GM13977 (cell line): ENCODE measurements around the gene RNF111.

Experiments
- DNase-seq: peaks from one replicate; pipeline ENCODE4 v3.0.0; 2012; ENCODE audit warnings: low spot score
- in situ Hi-C: fragments of 300-500 bp; cut with MboI; formaldehyde crosslinking; loops from one replicate; pipeline ENCODE4 v1.12.0; 2022; ENCODE audit warnings: low sequenced_read_pairs, low pct_unique_long_range_greater_than_20kb, mixed read lengths, inconsistent platforms; ENCODE audit not compliant: unreplicated experiment
- TF ChIP-seq, protein P1 (sequence below): IDR thresholded peaks from 2 replicates; pipeline ENCODE4 v1.5.1; 2012; ENCODE audit warnings: mild to moderate bottlenecking, control low read depth; ENCODE audit not compliant: insufficient read depth; ENCODE audit errors: extremely low read depth, missing control alignments

RNF111 gene

DNA sequence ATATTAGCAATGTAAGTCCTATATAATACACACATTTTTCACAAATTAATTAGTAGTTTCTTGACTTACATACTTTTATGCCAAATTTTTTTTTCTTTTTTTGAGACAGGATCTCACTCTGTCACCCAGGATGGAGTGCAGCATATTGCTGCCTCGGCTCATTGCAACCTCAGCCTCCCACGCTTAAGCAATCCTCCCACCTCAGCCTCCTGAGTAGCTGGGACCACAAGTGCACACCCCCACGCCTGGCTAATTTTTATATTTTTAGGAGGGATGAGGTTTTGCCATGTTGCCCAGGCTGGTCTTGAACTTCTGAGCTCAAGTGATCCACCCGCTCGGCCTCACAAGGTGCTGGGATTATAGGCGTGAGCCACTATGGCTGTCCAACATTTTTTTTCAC, 54.6 kb downstream of the RNF111 start:
- TF ChIP-seq, protein P1, sequence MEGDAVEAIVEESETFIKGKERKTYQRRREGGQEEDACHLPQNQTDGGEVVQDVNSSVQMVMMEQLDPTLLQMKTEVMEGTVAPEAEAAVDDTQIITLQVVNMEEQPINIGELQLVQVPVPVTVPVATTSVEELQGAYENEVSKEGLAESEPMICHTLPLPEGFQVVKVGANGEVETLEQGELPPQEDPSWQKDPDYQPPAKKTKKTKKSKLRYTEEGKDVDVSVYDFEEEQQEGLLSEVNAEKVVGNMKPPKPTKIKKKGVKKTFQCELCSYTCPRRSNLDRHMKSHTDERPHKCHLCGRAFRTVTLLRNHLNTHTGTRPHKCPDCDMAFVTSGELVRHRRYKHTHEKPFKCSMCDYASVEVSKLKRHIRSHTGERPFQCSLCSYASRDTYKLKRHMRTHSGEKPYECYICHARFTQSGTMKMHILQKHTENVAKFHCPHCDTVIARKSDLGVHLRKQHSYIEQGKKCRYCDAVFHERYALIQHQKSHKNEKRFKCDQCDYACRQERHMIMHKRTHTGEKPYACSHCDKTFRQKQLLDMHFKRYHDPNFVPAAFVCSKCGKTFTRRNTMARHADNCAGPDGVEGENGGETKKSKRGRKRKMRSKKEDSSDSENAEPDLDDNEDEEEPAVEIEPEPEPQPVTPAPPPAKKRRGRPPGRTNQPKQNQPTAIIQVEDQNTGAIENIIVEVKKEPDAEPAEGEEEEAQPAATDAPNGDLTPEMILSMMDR: no peak
- in situ Hi-C loops: no loop called here
- DNase-seq: no peak

DNA sequence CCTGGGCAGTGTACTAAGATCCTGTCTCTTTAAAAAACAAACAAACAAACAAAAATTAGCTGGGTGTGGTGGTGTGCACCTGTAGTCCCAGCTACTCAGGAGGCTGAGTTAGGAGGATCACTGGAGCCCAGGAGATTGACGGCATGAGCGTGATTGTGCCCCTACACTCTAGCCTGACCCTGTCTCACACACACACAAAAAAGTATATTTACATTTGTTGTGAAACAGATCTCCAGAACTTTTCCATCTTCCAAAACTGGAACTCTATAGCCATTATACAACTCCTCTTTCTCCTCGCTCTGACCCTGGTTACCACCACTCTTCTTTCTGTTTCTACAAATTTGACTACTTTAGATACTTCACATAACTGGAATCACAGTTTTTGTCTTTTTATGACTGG, 61.4 kb downstream of the RNF111 start:
- DNase-seq: no peak
- in situ Hi-C loops: no loop called here
- TF ChIP-seq, protein P1: no peak

DNA sequence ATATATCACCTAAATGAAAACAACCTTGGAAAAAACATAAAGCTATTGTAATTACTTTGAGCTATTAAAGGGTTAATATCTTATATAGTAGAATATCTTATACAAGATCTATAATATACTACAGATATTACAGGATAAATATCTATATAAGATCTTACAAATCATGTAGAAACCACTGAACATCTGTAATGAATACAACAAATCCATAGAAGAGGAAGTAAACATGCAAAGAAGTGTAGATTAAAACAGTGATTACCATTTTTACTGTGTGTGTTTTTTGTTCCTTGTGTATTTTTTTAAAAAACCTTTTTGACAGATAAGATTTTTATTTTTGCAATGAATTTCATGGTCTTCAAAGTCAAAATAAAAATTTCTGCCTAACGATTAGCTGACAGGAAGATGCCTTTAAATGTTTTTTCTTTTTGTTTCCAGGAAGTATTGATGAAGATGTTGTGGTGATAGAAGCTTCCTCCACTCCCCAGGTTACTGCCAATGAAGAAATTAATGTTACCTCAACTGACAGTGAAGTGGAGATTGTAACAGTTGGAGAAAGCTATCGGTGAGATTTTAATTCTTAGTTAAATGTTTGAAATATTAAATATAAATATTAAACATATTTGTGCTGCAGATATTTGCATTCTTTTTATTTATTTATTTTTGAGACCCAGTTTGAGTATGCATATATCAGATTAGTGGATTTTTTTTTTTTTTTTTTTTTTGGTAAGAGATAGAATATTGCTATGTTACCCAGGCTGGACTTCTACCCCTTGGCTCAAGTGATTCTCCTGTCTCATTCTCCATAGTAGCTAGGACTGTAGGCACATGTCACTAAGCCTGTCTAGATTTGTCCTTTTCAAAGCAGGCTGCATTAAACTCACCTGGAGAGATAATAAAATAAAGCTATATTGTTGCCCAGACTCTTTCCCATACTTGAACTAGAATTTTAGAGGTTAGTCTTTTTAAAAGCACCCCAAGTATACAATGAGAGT, 64.7 kb downstream of the RNF111 start:
- in situ Hi-C loops: no loop called here
- TF ChIP-seq, protein P1: no peak
- DNase-seq: no peak

DNA sequence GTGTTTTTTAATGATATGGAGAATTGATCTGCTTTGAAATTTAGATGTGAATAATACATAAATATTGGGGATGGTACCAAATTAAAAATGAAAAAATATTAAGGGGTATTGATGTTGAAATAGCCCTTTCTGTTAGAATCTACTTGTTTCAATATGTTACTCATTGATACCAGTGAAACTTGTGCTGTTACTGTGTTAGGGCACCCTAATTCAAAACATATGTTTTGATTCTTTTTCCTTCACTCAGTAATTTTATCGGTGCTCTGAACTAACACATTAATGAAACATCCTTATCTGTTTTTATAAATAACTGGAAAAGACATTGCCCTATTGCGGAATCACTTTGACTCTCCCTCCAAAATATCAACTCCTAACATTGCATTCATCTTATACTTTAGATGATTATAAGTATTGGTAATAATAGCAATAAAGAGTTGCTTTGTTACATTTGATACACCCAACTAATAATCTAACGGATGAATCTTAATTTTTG, 65.5 kb downstream of the RNF111 start:
- no peak for DNase-seq
- in situ Hi-C loops: no loop called here
- TF ChIP-seq, protein P1: no peak

DNA sequence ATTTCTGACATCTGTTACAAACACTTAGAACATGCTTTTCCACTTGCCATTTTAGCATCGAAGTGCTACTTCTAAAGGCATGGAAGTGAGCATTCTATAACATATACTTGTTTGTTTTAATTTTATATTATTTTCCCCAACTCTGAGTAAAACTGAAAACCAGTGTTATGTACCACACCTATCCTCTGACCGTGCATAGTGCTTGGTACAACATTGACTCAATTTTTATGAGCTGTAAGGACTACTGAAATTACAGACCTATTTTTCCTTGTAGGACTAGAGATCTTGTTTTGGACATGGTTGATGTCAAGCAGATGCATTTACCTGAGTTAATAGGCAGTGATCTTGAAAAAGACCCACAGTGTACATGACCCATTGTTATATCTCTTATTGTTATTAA, 66.0 kb downstream of the RNF111 start:
- TF ChIP-seq, protein P1: no peak
- in situ Hi-C loops: no loop called here
- DNase-seq: no peak

DNA sequence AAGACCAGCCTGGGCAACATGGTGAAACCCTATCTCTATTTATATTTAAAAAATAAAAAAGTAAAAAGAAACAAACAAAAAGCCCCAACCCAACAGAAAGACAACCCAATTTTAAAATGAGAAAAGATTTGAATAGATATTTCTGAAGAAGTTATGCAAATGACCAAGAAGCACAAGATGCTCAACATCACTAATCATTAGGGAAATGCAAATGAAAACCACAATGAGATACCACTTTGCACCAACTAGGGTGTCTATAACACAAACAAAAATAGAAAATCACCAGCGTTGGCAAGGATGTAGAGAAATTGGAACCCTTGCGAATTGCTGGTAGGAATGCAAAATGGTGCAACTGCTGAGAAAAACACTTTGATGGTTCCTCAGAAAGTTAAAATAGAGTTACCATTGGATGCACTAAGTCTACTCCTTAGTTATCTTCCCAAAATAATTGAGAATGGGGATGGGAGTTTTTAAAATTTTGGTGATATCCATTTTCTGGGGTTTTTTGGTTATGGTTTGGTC, 71.7 kb downstream of the RNF111 start:
- in situ Hi-C loops: no loop called here
- no peak for DNase-seq
- TF ChIP-seq, protein P1: no peak
